ENCODE measurements around the gene ATP2A1. TPM values are rescaled to one million over a fixed set of nuclear protein-coding genes. Genes with fewer than 3 reads are reported as not detected.
A peak's percentile ranks its signal among the peaks of the same experiment; 100 is the strongest.

Gene ATP2A1
- total and polyA plus RNA-seq, 2 experiments from 2014 or later, result 0.73 to 4.0 TPM

- TF ChIP-seq ZNF462 (CRISPR knock-in tag; IDR thresholded peaks at IDR 0.05) (no peak), ZNF331 (CRISPR knock-in tag; IDR thresholded peaks at IDR 0.05; ENCODE audit: low read depth) (no peak)
These were observed 2.1 kb upstream of the ATP2A1 start (continued) for GRCh38 chr16:28876019-28876659.

- H3K9me3 Mint-ChIP-seq, result no peaks in the 10 kb centered on the region; the same call in 2 of the 3 replicates
- Histone ChIP-seq H4K20me1 (replicated peaks; ENCODE audit: insufficient read depth) (no peaks in the 10 kb centered on the region; the same call in 1 of the 2 replicates), H3K36me3 (ENCODE audit: insufficient read depth) (no peaks in the 10 kb centered on the region), H3K27ac (ENCODE audit: low read depth) (no peak overlapping the region), H3K27me3 (ENCODE audit: insufficient read depth) (peaks cover 22% of the 10 kb centered on the region; the same call in 1 of the 2 replicates), H3K4me3 (no peak overlapping the region), H3K4me1 (ENCODE audit: insufficient read depth) (peaks cover 22% of the 10 kb centered on the region; the same call in 1 of the 2 replicates), H3F3A (replicated peaks; ENCODE audit: low read depth) (peaks cover 12% of the 10 kb centered on the region), H3K79me2 (replicated peaks; ENCODE audit: insufficient read depth) (no peaks in the 10 kb centered on the region), H3K9me2 (ENCODE audit: insufficient read depth) (no peaks in the 10 kb centered on the region), H3K4me2 (peak overlapping the region; percentile 99; the same call in 1 of the 2 replicates), H2AFZ (no peak overlapping the region)
- H3K27ac Mint-ChIP-seq, result peak overlapping the region; percentile 31; the same call in 1 of the 2 replicates
- peaks cover 25% of the 10 kb centered on the region for H3K27me3 Mint-ChIP-seq (ENCODE audit: insufficient read depth, low read depth, poor library complexity)
- ATAC-seq (peak; percentile 1; the same call in 1 of the 3 replicates), DNase-seq (ENCODE audit: low spot score) (no peak)
- peaks cover 18% of the 10 kb centered on the region for H3K36me3 Mint-ChIP-seq (ENCODE audit: low read depth)
- peaks cover 40% of the 10 kb centered on the region for H3K4me1 Mint-ChIP-seq
- 0 out of 3 replicates have a peak overlapping the region, but pooled peaks have one; percentile 23 for H3K4me3 Mint-ChIP-seq
- TF ChIP-seq STAT1 (IDR thresholded peaks at IDR 0.05; ENCODE audit: unreplicated experiment), result no peak
- TF ChIP-seq EZH2phosphoT487 (IDR thresholded peaks at IDR 0.05; ENCODE audit: unreplicated experiment), result no peak
- TF ChIP-seq ETS1 (IDR thresholded peaks at IDR 0.05), result no peak
- no peak for TF ChIP-seq REST (IDR thresholded peaks at IDR 0.05; ENCODE audit: unreplicated experiment)
- TF ChIP-seq NANOG (IDR thresholded peaks at IDR 0.05; ENCODE audit: borderline replicate concordance), result no peak
- no peak; the same call in 1 of the 2 replicates for TF ChIP-seq POLR2AphosphoS5 (IDR thresholded peaks at IDR 0.05; ENCODE audit: low read depth)
- no peak for TF ChIP-seq CTCF (conservative IDR thresholded peaks at IDR 0.05; ENCODE audit: low read depth in 2 of 2)
- no peak for TF ChIP-seq ZNF331 (CRISPR knock-in tag; IDR thresholded peaks at IDR 0.05; ENCODE audit: low read depth)
- TF ChIP-seq JUNB (IDR thresholded peaks at IDR 0.05; ENCODE audit: unreplicated experiment), result no peak
These were observed 1.2 kb upstream of the ATP2A1 start for GRCh38 chr16:28876973-28877654.

All from GM23338 (cell line).